Fibroblast of gingiva (primary cell): ENCODE measurements around the gene PTPRO.
"Not testable (repeated sequence)": the region's sequence is repeated elsewhere in the genome, so short reads cannot be mapped to it uniquely, and the experiment has no call there.

Experiments
- DNase-seq: peaks from one replicate; pipeline ENCODE4 v3.0.0-alpha.2; 2011; ENCODE audit warnings: low read depth

The PTPRO gene

DNA sequence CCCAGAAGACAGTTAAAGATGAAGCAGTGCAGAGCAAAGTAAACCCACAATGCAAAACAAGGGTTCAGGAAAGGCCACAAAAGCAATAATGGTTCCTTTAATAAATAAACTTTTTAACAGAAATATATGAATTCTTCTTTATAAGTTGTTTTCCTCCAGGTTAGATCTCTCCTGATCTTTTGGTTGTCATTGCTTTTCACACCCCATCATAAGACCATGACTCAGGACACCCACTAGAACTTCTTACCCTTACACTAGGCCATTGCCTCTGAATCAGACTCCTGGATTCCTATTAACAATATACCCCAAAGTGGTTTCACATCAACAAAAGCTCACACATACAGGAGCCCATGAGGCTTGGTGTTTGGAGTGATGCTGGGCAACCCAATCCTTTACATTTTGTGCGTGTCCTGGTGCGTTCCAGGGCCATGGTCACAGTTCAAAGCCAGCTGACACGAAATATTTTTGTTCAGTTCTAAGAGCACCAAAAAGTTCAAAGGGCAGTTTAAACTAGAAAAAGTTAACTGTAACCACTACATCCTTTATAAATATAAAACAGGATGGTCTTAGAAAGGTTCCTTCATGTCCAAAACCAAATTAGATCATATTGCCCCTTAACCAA lies 279.9 kb downstream of the PTPRO start:
- no peak for DNase-seq

DNA sequence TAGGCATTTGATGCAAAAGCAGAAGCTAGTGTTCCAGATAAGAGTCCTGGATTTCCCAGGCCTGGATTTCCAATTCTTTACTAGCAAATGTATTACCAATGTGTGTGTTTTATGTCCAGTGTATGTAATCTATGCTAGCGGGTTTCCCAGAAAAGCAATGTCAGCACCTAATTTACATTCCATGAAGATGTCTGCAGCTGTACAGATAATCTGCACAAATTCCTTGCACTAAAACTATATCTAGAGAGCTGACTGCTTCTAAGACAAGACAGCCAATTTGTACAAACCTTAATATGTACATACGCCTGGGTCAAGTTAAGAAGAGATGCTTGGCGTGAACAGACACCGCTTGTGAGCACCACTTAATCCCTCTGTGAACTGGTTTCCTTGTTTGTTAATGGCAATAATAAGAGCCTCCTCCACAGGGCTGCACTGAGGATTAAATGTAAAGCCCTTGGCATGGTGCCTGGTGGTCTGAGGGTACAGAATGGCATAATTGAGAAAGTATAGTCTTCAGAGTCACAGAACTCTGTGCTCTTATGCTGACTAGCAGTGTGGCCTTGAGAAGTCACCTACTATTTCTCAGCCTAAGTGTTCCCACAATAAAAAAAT lies 281.3 kb downstream of the PTPRO start:
- DNase-seq = no peak

DNA sequence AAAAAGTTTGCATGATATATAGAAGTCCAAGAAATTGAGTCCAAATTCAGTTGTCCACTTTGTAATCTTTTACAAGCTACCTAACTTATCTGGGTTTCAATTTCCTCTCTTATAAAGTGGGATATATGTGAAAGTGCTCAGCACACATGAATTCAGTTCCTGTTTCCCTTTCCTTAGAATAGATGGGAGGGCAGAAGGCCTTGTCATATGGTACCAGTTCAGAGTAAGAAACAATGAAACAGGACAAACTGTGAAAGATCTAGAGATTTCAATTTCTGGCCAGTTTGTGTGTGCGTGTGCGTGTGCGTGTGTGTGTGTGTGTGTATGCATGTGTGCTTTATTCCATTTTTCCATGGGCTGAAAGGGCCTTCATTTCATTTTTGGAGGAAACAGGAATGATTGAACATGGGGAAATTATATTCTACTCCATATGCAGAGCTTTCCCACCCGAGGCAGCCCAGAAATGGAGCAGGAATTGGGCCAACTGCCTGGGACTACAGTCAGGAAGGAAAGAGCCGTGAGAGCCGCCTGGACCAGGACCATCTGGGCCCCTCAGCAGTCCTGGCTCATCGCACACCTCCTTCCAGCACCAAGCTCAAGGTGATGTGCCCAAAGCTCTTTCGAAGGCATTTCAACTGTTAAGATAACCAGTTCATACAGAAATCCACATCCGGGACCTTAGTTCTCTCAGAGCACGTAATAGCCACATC lies 283.7 kb downstream of the PTPRO start:
- no peak for DNase-seq

DNA sequence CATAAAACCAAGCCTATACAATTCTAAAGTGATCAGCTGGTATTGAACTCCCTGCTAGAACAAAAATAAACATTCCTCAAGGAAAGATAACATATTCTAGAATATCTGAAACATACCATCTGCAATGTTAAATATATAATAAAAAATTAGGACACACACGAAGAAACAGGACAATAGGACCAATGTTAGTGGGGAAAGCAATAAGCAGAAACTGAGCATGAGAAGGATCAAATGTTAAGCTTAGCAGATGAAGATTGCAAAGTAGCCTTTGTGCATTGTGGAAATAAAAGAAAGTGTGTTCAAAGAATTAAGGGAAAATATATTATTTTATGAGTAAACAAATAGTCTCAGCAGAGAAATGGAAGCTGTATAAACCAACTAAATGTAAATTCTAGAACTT lies 286.1 kb downstream of the PTPRO start:
- DNase-seq = no peak

DNA sequence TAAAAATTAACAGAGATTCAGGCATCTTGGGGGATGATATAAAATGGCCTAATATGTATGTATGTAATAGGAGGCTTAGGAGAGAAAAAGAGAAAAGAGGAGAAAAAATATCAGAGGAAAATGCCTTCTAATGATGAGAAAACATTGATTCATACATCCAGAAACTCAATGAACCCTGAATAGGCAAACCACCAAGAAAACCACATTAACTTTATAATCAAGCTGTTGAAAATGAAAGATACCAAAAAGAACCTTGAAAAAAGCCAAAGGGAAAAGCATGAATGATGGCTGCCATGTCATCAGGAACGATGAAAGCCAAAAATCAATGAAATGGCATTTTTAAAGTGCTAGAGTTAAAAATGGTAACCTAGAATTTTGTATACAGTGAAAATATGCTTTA lies 286.6 kb downstream of the PTPRO start:
- DNase-seq = no peak

DNA sequence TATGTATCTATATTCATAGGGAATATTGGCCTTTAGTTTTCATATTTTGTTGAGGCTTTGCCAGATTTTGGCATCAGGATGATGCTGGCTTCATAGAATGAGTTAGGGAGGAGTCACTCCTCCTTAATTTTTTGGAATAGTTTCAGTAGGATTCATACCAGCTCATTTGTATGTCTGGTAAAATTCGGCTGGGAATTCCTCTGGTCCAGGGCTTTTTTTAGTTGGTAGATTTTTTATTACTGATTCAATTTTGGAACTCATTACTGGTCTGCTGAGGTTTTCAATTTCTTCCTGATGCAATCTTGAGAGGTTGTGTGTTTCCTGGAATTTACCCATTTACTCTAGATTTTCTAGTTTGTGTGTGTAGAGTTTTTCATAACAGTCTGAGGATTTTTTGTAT lies 291.7 kb downstream of the PTPRO start:
- DNase-seq = peak; percentile 74

DNA sequence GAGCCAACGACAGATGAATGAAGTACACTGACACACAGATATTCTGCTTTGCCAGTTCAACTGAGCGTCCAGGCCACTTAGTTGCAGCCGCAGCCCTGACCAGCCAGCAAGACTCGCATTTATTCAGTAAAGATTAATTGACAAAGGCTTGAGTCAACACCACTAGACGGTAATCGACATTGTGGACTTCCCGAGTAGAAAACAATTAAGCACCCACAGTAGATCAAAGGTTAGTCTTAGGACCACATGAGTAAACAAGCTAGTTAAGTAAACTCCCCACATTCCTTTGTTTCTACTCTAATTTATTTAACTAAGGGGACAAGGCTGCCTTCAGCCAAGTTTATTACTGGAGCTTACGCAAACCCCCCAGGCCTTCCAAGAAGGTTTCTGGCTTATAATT lies 294.2 kb downstream of the PTPRO start:
- DNase-seq = not testable (repeated sequence)

DNA sequence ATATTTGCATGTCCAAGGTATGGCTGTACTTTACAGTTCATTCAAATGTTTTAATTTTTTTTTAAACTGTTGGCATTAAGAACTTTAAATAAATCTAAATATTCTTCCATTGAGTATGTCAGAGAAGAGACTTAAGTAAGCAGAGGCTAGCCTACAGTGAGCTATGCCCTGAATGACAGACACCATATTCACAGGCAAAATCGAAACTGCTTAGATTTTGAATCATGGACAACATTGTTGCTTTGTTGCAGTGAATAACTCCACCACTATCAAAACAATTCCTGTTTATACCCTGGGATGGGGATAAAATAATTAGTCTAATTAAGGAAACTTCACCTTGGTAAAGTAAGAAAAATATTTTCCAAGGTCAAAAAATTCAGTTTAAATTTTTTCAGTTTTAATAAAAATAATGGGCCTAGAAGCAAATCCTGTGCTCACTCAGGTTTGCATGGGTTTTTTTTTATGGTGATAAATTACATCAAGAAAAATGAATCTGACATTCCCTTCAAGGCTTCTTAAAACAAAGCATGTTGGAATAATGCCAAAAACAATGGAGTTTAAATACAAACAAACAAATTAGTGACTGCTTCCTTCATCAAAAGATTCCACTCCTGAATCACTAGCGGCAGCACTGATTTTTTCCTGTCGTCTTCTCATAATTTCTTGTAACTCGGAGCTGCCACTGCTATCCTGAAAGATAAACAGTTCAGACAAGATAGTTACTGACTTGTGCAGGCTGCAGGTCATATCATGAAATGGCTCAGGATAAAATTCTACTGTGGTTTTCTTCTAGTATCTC lies 298.6 kb downstream of the PTPRO start:
- DNase-seq = peak; percentile 47

DNA sequence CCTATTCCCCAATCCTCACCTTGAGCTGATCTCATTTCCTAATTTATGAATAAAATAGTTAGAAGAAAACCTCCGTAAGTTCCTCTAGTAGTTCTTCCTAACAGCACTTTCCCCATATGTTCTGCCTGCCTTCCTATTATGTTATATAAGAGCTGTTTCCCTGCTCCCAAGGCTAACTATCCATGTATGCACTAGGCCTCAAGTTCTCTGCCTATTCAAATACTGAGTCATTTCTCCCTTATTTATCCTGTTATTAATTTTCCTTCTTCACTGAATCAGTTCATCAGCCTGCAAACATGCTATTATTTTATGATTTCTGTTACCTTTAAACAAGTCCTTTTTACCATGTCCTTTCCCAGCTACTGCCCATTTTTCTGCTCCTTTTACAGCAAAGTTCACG lies 302.8 kb downstream of the PTPRO start:
- DNase-seq = no peak

DNA sequence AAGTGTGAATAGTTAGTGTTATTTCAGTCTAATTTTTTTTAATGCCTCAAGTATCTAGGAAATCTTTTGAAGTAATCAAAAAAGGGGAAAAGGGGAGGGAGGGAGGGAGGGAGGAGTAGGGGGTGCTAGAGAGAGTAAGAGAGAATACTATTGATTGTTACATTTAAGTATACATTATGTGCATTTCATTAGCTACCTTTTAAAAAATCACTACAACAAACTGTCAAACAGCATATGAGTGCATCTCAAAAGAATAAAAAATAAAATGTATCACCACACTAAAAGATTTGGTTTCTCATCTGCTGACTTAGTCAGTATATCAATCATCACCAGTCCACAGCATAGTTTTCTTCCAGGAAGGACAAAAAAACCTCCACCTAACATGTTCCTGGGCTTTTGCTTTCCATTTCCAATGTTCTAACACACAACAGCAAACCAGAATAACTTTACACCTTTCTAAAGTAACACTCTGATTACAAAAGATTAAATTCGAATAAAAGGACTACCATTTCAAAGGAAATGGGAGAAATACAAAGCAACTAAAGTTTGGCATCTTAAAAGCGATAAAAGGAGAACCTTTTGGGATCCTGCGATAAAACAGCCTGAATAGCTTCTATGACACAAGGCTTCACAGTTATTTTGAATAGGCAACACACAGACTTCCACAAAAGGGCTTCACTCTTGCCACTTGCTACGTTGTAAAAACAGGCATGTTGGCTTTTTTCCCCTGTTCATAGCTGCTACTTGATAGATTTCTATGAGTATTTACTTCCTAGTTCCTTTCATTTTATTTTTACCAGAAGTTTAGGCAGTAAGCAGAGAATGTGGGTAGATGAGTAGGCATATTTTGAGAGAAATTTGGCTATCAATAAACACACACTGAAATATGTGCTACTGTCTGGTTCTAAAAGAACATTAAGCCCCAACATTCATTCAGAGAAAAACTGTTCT lies 306.0 kb downstream of the PTPRO start:
- DNase-seq = peak; percentile 82

DNA sequence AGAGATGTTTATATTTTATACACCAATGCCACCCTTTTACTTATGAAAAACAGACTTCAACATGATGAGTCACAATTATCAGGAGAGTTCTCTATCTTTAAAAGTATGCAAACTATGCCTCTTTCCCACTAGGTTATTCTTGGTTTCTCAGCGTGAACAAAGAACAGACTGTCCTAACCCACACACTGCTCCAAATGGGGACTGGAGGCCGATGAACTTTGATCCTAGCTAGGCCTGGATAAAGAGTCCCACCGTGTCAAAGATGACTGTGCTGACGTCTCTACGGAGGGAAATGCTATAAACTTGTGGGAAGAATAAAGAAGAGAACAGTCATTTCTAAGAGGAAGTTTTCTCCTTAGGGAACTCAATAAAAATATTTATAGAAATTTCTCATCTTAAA lies 306.8 kb downstream of the PTPRO start:
- DNase-seq = peak; percentile 99

DNA sequence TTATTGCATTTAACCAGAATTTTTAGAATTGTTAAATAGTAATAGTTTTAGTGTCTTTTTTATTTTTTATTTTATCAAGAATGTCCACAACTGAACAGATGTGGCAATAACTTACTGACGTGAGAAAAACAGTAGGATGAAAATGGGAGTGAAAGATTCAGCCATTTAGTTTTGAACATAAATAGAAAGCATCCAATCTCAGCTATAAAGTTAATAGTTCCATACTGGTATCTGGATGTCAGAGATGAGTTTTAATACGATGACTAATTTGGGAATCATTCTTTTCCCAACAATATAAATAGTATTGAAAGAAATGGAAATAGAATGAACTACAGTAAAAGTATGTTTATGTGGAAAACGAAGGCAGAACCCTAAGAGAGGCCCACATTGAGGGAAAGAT lies 307.5 kb downstream of the PTPRO start:
- DNase-seq = peak; percentile 38

DNA sequence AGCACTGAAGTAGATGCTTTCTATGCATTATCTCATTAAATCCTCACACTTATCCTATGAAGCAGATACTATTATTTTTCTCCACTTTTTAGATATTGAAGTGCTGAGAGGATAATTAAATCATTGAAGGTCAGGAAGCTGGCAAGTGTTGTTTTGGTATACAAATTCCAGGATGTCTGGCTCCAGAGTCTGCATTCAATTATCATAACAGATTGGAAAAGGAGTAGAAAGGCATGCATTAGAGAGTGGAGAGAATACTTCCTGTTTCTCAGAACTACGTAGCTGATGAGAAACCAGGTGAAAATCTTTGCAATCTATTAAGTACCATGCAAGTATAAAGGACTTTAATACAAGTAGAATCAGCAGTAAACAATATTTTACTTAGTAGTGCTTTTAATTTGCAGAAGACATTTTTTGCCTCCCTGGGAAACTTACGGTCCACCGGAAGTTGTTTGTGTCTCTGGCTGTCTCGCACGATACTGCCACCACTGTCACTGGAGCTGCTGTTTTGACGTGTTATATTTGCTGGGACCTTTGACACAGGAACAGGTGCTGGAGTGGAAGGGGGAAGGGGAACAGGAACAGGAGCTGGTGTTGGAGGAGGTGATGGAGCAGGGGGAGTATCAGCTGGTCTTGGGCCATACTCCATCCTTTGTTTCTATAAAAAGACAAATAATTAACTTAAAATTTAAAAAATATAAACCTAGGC lies 308.9 kb downstream of the PTPRO start:
- no peak for DNase-seq

DNA sequence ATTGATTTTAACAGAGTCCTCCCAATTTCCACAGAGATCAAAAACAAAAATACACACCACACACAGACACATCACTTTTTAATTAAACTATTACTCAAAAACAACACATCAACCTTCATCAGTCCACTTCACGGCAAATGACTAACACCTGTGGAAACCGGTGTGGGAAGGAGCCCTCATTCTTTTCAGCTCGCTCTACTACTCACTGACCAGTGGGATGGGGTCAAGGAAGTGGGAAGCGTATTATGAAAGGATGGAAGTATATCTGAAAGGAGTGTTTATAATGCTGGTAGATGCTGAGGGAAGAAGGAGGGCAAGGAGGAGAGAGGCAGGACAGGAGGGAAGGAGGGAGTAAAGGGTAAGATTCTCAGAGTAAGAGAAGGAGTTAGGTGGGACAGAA lies 310.4 kb downstream of the PTPRO start:
- no peak for DNase-seq

DNA sequence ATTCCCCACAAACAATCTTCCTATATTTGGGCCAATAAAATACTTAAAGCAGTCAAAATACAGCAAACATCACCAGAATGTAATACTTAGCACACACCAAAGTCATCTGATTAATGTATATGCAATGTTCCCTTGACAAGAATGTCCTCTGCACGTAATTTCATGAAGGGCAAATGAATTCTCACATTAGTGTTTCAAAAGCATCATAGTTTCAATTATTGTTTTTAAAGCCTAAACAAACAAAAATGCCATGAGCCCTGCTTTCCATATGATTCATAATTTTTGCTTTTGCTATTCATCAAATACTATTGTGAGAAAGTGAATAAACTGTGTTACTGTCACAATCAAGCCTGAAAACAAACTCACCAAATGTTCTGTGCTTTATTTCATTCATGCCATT lies 310.9 kb downstream of the PTPRO start:
- peak; percentile 72 for DNase-seq

DNA sequence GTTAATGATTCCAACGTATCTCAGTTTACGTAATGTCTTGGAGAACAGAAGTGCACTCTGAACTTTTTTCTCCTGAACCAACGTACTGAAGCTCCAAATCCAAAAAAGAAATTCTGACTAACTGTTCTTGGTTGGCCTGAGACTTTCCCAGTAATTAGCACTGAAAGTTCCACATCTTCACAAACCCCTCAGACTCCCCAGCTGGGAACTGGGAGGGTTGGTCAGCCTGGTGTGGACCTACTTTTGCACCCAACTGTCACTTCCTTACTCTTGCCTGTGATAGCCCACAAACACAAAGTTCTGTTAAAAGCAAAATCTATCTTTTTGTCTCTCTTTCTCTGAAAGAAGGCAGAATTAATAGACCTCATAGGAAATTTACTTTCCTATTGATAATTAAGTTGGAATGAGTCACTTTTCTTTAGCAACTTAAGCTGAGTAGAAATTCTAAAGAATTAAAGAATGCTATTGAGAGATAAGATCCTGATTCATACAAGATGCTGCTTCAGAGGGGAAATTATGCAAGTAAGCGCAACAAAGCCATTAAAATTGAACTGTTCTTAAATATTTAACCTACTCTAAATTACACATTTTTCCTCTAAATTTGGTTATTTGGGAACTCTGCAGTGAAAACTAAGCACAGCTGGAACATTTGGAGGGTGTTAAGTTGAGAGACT lies 311.8 kb downstream of the PTPRO start:
- peak; percentile 60 for DNase-seq

DNA sequence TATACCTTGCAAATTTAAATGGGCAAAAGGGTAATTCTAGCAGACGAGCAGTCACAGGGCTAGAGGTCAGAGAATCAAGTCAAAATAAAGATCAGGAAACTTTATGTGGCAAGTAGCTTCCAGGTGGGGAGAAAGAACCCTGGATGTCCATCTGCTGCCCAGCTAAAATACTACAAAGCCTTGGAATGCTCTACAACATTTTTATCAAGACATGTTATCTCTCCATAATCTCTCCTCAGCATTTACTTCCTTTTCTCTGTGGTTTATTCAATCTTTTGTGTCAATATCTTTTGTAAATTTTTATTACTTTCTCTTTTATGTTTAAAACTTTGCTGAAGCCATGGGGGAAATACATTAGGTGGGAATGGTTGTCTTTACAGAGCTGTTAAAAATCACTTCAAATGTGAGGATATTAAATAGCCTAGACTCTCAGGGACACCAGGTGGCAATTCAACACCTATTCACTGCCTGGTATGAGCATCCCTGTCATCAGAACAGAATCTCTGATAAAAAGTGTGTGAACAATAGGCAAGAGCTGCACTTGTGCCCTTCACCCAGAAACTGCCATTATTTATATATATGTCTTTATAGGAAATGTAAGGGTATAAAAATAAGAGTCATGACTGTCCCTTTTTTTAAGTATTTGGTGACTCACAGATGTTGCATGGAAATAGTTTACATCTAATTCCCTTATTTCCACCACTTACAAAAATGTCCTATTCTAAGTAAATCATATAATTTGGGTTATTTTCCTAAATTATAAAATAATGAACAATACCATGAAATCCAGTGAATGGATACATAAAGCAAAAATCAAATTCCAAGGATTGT lies 314.0 kb downstream of the PTPRO start:
- no peak for DNase-seq

DNA sequence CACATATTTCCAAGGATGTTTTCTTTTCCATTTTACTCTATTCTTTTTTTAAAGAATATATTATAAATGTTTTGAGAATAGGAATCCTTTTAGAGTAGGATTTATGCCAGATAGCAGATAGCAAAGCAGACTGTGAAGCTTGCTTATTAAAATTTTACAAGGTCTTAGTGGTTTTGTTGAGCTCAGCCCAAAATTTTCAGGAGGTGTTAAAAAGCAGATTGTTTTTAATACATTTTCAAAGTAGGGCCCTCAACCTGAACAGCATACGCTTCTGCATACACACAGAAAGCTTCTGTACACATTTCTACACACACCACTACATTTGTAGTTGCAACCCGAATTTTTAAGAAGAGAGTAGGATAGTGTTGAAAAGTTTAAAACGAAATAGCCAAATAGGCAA lies 315.9 kb downstream of the PTPRO start:
- DNase-seq = no peak

DNA sequence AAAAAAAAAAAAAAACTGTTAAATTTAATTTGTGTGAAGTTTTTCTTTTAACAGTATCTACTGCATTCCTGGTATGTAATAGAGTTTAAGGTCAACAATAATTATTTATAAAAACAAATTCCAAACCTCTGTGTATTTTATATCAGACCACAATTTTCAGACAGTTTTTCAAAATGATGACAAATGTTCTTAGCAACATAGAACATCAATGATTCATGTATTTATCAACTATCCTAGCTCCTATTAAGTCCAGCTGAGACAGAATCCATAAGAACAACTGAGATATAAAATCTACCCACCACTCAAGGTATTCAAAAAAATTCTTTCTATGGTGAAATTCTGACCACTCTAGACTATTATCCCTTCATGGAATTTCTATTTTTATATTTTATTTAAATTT lies 322.4 kb downstream of the PTPRO start:
- DNase-seq = peak; percentile 78

DNA sequence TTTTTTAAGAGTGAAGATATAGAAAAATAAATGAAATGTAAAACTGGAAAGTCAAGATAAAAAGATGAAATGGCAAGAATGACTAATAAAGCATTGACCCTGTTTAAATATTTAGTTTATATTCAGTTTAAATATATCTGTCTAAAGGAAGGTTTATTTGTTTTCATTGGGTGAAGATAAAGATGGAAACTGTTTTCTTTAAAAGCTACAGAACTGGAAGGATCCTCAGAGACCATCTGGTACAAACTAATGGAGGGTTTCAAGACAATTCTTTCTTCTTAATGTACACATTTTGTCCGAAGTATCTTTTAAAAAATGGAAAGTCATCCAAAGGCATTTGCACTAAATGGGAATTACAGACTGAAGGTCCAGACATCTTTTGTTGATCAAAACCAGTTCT lies 324.3 kb downstream of the PTPRO start:
- no peak for DNase-seq
